Loucy (cell line): Measurements from ENCODE around the gene GTF2A1L.

Experiments used
- EZH2phosphoT487 ChIP-seq: fragments of 200-600 bp; IDR thresholded peaks from 2 replicates; pipeline ENCODE4 v1.6.1; 2018; ENCODE audit warnings: antibody characterized with exemption, mild to moderate bottlenecking, moderate library complexity, borderline replicate concordance
- TF ChIP-seq, protein P1 (sequence below): fragments of 200-600 bp; sonication (generic); conservative IDR thresholded peaks from 2 replicates; pipeline ENCODE4 v1.5.1; 2014; ENCODE audit warnings: mild to moderate bottlenecking, antibody characterized with exemption, low read length

DNA sequence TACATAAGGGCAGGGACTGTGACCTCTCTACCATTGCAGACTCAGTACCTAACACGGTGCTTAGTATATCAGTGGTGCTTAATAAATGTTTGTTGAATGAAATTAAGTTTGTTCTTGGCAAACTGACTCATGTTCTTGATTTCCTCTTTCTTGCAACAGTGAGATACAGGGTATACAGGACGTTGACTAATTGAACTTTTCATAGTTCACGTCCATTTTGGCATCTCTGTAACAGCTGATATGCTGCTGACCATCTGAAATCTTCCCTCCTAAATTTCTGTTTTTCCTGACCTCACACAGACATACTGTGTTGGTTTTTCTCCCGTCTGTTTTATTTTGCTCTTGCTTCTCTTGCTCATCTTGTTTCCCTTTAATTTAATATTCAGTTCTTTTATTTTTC, 93.7 kb downstream of the GTF2A1L start:
- TF ChIP-seq, protein P1, sequence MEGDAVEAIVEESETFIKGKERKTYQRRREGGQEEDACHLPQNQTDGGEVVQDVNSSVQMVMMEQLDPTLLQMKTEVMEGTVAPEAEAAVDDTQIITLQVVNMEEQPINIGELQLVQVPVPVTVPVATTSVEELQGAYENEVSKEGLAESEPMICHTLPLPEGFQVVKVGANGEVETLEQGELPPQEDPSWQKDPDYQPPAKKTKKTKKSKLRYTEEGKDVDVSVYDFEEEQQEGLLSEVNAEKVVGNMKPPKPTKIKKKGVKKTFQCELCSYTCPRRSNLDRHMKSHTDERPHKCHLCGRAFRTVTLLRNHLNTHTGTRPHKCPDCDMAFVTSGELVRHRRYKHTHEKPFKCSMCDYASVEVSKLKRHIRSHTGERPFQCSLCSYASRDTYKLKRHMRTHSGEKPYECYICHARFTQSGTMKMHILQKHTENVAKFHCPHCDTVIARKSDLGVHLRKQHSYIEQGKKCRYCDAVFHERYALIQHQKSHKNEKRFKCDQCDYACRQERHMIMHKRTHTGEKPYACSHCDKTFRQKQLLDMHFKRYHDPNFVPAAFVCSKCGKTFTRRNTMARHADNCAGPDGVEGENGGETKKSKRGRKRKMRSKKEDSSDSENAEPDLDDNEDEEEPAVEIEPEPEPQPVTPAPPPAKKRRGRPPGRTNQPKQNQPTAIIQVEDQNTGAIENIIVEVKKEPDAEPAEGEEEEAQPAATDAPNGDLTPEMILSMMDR: no peak
- TF ChIP-seq EZH2phosphoT487: no peak
